GM18511 (cell line): Measurements from ENCODE around the gene CTTNBP2.

ENCODE experiments used
- ATAC-seq: cut with Tn5 transposase; IDR thresholded peaks from one replicate; pipeline ENCODE4 v1.9.1; 2021; ENCODE audit warnings: mild to moderate bottlenecking, moderate library complexity; ENCODE audit not compliant: unreplicated experiment

Gene CTTNBP2

GRCh38 chr7:117871401-117871777 is 1.9 kb downstream of the CTTNBP2 start:
- no peak for ATAC-seq

DNA sequence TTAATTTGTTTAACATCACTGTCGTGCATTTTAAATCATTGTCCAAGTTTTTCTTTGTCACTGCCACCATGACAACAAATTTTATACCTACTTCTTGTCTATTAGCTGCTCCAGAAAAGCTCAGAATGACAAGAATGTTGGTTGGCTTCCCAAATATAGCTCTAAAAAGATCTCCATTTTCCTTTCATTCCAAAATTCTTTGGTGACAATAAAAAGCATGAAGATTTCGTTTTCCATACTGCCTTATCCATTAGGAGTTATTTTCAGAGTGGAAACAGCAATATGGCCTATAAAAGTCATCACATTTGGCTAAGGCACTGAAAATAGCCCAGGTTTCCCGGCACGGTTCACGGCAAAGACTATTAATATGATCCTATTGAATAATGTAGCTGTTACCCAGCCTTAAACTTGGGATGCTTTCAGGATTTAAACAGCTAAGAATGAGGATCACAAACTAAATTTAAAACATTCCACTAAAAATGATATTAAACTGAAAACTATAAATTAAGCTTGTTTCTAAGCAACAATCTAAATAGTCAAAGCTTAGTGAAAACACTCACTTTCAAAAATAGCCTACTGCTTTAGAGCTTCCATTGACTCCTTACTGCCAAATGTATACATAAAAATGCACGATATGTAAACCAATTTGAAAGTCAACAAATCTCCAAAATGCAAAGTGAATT is 2.7 kb downstream of the CTTNBP2 start:
- no peak for ATAC-seq

GRCh38 chr7:117869374-117869773 is 3.9 kb downstream of the CTTNBP2 start:
- no peak for ATAC-seq

DNA sequence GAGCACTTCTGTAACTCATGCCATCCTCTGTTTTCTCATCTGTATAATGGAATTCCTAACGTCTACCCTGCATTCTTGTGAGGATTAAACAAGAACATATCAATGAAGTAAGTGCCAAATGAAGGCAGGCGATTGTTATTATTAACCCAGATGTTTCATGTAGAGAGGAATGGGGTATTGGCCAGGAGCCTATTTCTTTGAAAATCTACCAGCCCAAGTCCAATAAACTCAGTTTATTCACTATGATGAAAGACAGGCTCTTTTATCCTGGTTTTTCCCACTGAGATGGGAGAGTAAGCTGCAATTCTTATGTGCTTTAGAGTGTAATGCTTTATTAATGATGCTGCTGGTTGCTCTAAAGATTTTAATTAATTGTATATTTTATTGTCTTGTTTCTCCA is 9.6 kb downstream of the CTTNBP2 start:
- no peak for ATAC-seq

- no peak for ATAC-seq
Observed at GRCh38 chr7:117862378-117862777, 10.9 kb downstream of the CTTNBP2 start.

- ATAC-seq = no peak
Observed at GRCh38 chr7:117859246-117859812, 13.9 kb downstream of the CTTNBP2 start.

DNA sequence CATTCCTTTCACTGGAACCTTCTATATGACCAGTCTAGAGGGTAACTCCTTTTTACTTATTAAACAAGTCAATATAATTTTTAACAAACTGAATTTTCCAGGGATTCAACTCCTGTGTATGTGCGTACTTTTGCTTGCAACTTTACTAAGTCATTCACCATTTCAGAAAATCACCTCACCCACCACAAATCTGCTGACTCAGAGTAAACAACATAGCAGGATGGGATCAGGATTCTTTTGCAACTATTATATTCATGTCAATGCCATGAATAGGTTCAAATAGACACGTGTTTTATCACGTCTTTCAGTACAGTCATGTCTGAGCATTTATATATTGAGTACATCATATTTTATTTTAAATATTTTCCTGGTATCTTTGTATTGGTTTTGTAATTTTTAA is 14.5 kb downstream of the CTTNBP2 start:
- ATAC-seq = no peak

DNA sequence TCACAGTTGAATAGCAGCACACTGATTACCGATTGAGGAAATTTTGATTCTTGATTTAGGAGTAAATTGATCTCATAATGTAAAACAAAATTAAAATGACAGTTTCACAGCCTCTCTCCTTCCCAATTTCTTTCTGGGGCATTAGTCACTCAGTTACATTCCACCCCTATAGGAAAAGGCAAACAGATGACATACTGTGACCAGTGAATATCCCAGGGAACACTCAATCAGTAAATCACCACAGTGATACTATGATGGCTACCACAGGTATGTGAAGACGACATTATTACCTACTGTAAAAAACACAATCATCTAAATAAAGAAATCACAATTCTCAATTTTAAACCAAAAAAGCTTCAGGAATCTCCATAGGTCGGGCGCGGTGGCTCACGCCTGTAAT is 15.5 kb downstream of the CTTNBP2 start:
- ATAC-seq = no peak

- no peak for ATAC-seq
Observed at GRCh38 chr7:117856196-117856595, 17.0 kb downstream of the CTTNBP2 start.

- ATAC-seq = no peak
Observed at GRCh38 chr7:117854186-117854585, 19.1 kb downstream of the CTTNBP2 start.

DNA sequence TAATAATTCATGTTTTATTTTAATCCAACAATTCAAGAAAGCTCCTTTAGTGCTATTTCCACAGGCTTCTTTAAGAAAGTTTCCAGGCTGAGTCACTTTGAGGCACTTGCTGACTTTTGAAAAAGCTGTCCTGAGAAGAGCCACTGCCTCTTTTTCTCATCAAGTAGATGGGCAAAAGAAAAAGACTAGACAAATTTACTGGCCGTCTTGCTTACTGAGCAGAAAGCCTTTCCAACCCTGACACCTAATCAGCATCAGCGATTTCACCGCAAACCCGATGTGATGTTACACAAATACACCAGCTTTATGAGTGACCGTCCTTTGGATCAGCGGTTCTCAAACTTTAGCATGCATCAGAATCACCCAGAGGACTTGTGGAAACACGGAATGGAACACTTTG is 24.3 kb downstream of the CTTNBP2 start:
- no peak for ATAC-seq

DNA sequence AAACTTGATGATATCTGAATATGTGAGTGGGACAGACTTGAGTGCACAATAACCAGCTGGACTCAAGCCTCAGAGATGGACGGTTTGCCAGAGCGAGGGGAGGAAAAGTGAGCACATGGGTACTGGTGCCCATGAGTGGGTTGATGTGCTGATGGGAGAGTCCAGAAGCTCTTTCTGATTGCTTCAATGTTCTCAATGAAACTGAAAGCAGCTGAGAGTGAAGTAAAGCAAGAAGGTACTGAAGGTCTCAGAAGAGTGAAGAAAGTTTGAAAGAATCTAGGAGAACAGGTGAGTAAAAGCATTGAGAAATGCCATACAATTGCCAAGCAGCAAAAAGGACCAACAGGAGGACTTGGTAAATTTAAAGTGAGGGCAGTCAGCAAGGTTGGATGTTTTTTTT is 28.6 kb downstream of the CTTNBP2 start:
- ATAC-seq = no peak

- ATAC-seq = no peak
Observed at GRCh38 chr7:117841611-117842010, 31.6 kb downstream of the CTTNBP2 start.

DNA sequence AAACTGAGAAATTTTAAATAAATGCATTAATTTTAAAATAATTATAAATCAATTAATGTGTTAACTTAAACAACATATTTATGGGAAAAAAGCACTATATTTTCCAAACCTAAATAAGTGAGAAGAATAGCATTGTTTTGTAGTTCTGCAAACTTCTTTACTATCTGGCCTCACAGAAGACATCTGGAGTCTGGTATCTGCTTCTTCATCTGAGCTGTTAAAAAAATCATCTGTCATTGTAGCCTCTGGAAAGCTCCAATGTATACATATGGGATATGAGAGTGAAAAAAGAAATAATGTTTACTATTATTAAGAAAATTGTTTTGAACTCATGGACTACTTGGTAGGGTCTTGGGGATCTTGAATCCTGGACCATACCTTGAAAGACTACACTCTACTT is 32.2 kb downstream of the CTTNBP2 start:
- ATAC-seq = no peak

- peak; percentile 73 for ATAC-seq
Observed at GRCh38 chr7:117839507-117839906, 33.7 kb downstream of the CTTNBP2 start.

GRCh38 chr7:117837841-117838240 is 35.4 kb downstream of the CTTNBP2 start:
- ATAC-seq = peak; percentile 94

DNA sequence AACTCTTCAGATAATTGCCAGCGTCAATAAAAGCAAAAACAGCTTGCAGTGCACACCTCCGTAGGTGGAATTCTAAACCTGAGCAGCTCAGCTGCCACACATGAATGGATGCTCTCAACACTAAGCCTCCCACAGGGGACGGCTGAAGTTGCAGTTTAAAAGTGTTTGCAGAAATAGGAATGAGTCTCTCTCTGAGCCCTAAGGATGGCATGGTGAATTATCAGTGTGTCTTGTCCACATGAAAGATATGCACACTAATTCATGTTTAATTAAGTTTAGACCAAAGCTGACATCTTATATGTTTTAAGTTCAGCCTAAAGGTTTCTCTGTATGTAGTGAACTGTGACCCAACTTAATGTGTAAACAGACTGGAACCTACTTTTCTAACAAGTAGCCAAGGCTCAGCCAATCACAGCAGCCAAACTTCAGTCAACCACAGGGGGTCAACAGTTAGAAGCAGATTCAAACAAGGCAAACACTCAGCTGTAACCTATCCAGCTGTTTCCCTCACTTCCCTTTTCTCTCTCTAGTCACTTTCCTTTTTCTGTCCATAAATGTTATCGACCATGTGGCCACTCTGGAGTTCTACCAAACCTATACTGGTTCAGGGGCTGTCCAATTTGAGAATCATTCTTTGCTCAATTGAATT is 38.1 kb downstream of the CTTNBP2 start:
- no peak for ATAC-seq

- ATAC-seq = no peak
Observed at GRCh38 chr7:117830422-117830954, 42.8 kb downstream of the CTTNBP2 start.

DNA sequence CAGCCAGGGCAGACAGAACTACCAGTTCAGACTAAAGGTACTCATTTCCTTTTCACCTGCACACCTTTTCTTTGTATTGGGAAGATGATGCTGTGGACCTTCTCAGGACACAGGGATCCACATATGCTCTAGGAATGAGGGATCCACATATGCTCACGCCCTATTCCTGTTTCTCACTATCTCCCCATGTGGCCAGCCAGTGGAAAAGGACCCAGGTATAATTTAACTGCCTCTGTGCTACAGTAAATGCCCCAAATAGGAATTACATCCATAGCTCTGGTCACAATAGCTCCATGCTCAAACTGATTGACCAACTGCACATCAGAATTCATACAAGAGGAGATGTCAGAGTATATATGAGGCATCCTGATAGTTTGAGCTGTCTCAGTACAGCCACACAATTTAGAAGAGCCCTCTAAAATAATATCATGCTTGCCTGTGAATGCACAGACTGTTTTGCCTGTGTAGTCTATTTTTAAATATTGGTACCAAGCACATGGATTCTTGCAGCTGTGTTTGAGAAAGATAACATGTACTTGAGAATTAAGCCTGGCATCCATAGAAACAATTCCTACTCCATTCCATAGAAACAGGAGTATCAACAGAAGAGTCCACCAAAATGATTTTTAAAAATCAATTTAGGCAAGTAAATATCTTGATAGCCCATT is 43.7 kb downstream of the CTTNBP2 start:
- ATAC-seq = no peak

GRCh38 chr7:117828825-117829224 is 44.4 kb downstream of the CTTNBP2 start:
- ATAC-seq = no peak

DNA sequence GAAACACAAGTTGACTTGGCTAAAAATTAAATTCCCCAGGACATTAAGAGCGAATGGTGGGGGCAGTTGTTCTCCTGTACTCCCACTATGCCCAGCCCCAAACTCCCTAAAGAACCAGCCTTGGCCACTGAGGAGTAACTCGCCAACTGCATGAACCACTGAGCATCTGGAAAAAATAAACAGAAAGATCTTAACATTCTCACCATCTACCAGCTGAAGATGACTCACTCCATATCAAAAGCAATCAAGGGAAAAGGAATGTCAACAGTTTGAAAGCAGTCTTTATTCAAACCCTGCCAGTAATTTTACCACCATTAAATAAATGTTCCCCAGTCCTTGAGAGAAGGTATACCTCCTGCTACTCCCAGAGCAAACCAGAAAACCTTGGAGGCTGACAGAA is 45.4 kb downstream of the CTTNBP2 start:
- no peak for ATAC-seq

- no peak for ATAC-seq
Observed at GRCh38 chr7:117825132-117825531, 48.1 kb downstream of the CTTNBP2 start.
